ENCODE measurements around the gene KIFC3.

KIFC3 gene

DNA sequence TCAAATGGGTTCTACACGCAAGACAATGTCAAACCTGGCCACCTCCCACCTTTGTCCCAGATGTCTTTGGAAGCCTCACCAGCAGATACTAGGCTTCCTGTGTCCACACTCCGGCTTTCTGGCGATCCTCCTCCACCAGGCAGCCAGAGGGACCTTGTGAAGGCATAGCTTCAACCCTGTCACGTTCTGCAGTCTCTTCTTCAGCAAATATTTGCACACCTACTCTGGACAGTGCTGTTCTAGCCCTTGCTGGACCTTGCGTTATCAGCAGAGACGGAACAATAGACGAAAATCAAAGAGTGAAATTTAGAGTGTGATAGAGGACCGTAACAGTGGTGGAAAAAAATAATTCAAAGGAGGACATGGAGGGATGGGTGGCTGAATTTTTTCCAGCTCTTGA lies 38.5 kb upstream of the KIFC3 start:
- no peak overlapping the region for H3K4me3 ChIP-seq (ENCODE audit: low read depth, low read length)
- H3K36me3 ChIP-seq (ENCODE audit: control insufficient read depth in 2 of 2, insufficient read depth in 1 of 2, low read length in 2 of 2): no peaks in the 10 kb centered on the region
- no peaks in the 10 kb centered on the region for H3K4me1 ChIP-seq (ENCODE audit: control insufficient read depth, insufficient read depth, low read length)
- H3K9me3 ChIP-seq (ENCODE audit: control insufficient read depth, insufficient read depth, low read depth, low read length): no peaks in the 10 kb centered on the region
- TF ChIP-seq ZNF610 (tag by site-specific recombination; IDR thresholded peaks at IDR 0.05; ENCODE audit: borderline replicate concordance) (no peak), ZNF521 (tag by site-specific recombination; IDR thresholded peaks at IDR 0.05) (no peak), ZNF132 (tag by site-specific recombination; IDR thresholded peaks at IDR 0.05; ENCODE audit: borderline replicate concordance) (no peak), MEIS1 (CRISPR knock-in tag; IDR thresholded peaks at IDR 0.05; ENCODE audit: borderline replicate concordance) (no peak), ZNF530 (tag by site-specific recombination; IDR thresholded peaks at IDR 0.05; ENCODE audit: low read depth) (no peak), ZNF404 (tag by site-specific recombination; IDR thresholded peaks at IDR 0.05) (no peak), ZNF707 (tag by site-specific recombination; IDR thresholded peaks at IDR 0.05) (no peak), ZNF341 (tag by site-specific recombination; IDR thresholded peaks at IDR 0.05; ENCODE audit: low read depth) (no peak), ZNF274 (IDR thresholded peaks at IDR 0.05; ENCODE audit: low read length) (no peak), ZNF274 (tag by site-specific recombination; IDR thresholded peaks at IDR 0.05; ENCODE audit: borderline replicate concordance) (no peak)
- TF ChIP-seq, protein P1, sequence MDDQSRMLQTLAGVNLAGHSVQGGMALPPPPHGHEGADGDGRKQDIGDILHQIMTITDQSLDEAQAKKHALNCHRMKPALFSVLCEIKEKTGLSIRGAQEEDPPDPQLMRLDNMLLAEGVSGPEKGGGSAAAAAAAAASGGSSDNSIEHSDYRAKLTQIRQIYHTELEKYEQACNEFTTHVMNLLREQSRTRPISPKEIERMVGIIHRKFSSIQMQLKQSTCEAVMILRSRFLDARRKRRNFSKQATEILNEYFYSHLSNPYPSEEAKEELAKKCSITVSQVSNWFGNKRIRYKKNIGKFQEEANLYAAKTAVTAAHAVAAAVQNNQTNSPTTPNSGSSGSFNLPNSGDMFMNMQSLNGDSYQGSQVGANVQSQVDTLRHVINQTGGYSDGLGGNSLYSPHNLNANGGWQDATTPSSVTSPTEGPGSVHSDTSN (CRISPR knock-in tag; IDR thresholded peaks at IDR 0.05): no peak
- TF ChIP-seq, protein P2, sequence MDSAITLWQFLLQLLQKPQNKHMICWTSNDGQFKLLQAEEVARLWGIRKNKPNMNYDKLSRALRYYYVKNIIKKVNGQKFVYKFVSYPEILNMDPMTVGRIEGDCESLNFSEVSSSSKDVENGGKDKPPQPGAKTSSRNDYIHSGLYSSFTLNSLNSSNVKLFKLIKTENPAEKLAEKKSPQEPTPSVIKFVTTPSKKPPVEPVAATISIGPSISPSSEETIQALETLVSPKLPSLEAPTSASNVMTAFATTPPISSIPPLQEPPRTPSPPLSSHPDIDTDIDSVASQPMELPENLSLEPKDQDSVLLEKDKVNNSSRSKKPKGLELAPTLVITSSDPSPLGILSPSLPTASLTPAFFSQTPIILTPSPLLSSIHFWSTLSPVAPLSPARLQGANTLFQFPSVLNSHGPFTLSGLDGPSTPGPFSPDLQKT (IDR thresholded peaks at IDR 0.05; ENCODE audit: borderline replicate concordance, low read depth, low read length): no peak
- TF ChIP-seq, protein P3, sequence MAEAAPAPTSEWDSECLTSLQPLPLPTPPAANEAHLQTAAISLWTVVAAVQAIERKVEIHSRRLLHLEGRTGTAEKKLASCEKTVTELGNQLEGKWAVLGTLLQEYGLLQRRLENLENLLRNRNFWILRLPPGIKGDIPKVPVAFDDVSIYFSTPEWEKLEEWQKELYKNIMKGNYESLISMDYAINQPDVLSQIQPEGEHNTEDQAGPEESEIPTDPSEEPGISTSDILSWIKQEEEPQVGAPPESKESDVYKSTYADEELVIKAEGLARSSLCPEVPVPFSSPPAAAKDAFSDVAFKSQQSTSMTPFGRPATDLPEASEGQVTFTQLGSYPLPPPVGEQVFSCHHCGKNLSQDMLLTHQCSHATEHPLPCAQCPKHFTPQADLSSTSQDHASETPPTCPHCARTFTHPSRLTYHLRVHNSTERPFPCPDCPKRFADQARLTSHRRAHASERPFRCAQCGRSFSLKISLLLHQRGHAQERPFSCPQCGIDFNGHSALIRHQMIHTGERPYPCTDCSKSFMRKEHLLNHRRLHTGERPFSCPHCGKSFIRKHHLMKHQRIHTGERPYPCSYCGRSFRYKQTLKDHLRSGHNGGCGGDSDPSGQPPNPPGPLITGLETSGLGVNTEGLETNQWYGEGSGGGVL (tag by site-specific recombination; IDR thresholded peaks at IDR 0.05): no peak
- TF ChIP-seq, protein P4, sequence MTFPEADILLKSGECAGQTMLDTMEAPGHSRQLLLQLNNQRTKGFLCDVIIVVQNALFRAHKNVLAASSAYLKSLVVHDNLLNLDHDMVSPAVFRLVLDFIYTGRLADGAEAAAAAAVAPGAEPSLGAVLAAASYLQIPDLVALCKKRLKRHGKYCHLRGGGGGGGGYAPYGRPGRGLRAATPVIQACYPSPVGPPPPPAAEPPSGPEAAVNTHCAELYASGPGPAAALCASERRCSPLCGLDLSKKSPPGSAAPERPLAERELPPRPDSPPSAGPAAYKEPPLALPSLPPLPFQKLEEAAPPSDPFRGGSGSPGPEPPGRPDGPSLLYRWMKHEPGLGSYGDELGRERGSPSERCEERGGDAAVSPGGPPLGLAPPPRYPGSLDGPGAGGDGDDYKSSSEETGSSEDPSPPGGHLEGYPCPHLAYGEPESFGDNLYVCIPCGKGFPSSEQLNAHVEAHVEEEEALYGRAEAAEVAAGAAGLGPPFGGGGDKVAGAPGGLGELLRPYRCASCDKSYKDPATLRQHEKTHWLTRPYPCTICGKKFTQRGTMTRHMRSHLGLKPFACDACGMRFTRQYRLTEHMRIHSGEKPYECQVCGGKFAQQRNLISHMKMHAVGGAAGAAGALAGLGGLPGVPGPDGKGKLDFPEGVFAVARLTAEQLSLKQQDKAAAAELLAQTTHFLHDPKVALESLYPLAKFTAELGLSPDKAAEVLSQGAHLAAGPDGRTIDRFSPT (tag by site-specific recombination; IDR thresholded peaks at IDR 0.05): no peak
- TF ChIP-seq, protein P5, sequence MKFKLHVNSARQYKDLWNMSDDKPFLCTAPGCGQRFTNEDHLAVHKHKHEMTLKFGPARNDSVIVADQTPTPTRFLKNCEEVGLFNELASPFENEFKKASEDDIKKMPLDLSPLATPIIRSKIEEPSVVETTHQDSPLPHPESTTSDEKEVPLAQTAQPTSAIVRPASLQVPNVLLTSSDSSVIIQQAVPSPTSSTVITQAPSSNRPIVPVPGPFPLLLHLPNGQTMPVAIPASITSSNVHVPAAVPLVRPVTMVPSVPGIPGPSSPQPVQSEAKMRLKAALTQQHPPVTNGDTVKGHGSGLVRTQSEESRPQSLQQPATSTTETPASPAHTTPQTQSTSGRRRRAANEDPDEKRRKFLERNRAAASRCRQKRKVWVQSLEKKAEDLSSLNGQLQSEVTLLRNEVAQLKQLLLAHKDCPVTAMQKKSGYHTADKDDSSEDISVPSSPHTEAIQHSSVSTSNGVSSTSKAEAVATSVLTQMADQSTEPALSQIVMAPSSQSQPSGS (tag by site-specific recombination; IDR thresholded peaks at IDR 0.05; ENCODE audit: low read depth): no peak
- TF ChIP-seq, protein P6, sequence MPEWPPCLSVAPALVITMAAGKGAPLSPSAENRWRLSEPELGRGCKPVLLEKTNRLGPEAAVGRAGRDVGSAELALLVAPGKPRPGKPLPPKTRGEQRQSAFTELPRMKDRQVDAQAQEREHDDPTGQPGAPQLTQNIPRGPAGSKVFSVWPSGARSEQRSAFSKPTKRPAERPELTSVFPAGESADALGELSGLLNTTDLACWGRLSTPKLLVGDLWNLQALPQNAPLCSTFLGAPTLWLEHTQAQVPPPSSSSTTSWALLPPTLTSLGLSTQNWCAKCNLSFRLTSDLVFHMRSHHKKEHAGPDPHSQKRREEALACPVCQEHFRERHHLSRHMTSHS (tag by site-specific recombination; IDR thresholded peaks at IDR 0.05): no peak
- H3K27ac ChIP-seq (ENCODE audit: extremely low read depth, low read depth, low read length): no peak overlapping the region
- ChIA-PET POLR2A (no interaction called here), CTCF (no interaction called here)

DNA sequence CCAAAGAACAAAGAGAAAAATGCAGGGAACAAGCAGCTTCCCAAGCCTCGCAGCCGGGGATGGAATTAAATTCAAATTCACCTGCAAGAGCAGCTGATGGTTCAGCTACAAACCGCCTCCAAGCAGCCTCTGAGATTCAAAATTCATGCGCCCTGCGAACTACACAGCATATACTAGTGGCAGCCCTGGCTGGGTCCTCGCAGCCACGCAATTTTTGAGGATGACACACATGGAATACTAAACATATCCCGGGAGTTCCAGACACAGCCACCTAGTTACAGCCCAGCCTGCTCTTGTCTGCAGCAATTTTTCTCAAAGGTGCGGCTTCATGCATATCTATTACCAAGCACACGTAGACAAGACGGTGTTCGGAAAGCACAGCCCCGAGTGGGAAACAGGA lies 35.9 kb upstream of the KIFC3 start:
- H3K27ac ChIP-seq (ENCODE audit: extremely low read depth, low read depth, low read length): no peak overlapping the region
- CTCF ChIA-PET: interaction anchor here (0.6 to 0.7 kb wide), 2 partner anchors 40 to 44 kb away, joined by 3 to 4 read pairs; no protein-coding TSS in a partner anchor
- TF ChIP-seq, protein P7, sequence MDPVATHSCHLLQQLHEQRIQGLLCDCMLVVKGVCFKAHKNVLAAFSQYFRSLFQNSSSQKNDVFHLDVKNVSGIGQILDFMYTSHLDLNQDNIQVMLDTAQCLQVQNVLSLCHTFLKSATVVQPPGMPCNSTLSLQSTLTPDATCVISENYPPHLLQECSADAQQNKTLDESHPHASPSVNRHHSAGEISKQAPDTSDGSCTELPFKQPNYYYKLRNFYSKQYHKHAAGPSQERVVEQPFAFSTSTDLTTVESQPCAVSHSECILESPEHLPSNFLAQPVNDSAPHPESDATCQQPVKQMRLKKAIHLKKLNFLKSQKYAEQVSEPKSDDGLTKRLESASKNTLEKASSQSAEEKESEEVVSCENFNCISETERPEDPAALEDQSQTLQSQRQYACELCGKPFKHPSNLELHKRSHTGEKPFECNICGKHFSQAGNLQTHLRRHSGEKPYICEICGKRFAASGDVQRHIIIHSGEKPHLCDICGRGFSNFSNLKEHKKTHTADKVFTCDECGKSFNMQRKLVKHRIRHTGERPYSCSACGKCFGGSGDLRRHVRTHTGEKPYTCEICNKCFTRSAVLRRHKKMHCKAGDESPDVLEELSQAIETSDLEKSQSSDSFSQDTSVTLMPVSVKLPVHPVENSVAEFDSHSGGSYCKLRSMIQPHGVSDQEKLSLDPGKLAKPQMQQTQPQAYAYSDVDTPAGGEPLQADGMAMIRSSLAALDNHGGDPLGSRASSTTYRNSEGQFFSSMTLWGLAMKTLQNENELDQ (tag by site-specific recombination; IDR thresholded peaks at IDR 0.05; ENCODE audit: low read depth): no peak
- TF ChIP-seq, protein P8, sequence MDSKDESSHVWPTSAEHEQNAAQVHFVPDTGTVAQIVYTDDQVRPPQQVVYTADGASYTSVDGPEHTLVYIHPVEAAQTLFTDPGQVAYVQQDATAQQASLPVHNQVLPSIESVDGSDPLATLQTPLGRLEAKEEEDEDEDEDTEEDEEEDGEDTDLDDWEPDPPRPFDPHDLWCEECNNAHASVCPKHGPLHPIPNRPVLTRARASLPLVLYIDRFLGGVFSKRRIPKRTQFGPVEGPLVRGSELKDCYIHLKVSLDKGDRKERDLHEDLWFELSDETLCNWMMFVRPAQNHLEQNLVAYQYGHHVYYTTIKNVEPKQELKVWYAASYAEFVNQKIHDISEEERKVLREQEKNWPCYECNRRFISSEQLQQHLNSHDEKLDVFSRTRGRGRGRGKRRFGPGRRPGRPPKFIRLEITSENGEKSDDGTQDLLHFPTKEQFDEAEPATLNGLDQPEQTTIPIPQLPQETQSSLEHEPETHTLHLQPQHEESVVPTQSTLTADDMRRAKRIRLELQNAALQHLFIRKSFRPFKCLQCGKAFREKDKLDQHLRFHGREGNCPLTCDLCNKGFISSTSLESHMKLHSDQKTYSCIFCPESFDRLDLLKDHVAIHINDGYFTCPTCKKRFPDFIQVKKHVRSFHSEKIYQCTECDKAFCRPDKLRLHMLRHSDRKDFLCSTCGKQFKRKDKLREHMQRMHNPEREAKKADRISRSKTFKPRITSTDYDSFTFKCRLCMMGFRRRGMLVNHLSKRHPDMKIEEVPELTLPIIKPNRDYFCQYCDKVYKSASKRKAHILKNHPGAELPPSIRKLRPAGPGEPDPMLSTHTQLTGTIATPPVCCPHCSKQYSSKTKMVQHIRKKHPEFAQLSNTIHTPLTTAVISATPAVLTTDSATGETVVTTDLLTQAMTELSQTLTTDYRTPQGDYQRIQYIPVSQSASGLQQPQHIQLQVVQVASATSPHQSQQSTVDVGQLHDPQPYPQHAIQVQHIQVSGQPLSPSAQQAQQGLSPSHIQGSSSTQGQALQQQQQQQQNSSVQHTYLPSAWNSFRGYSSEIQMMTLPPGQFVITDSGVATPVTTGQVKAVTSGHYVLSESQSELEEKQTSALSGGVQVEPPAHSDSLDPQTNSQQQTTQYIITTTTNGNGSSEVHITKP (tag by site-specific recombination; IDR thresholded peaks at IDR 0.05): no peak
- no peak for TF ChIP-seq YY1 (tag by site-specific recombination; IDR thresholded peaks at IDR 0.05)
- TF ChIP-seq ZNF366 (tag by site-specific recombination; conservative IDR thresholded peaks at IDR 0.05): no peak

More for the DNA sequence above, 35.9 kb upstream of the KIFC3 start:
- POLR2A ChIA-PET: no interaction called here
- H3K9me3 ChIP-seq (ENCODE audit: control insufficient read depth, insufficient read depth, low read depth, low read length): no peaks in the 10 kb centered on the region
- no peaks in the 10 kb centered on the region for H3K36me3 ChIP-seq (ENCODE audit: control insufficient read depth in 2 of 2, insufficient read depth in 1 of 2, low read length in 2 of 2)
- no peaks in the 10 kb centered on the region for H3K4me1 ChIP-seq (ENCODE audit: control insufficient read depth, insufficient read depth, low read length)
- H3K4me3 ChIP-seq (ENCODE audit: low read depth, low read length): no peak overlapping the region
